Anterior cingulate cortex (tissue), 58 donors: ENCODE measurements around the gene TIGD1.
"Not testable (repeated sequence)": the region's sequence is repeated elsewhere in the genome, so short reads cannot be mapped to it uniquely, and the experiment has no call there.

ENCODE experiments used
- DNase-seq, 58 donors: peaks; one replicate each; lab custom pipeline; 2025; lab: John Stamatoyannopoulos, UW

The TIGD1 gene

DNA sequence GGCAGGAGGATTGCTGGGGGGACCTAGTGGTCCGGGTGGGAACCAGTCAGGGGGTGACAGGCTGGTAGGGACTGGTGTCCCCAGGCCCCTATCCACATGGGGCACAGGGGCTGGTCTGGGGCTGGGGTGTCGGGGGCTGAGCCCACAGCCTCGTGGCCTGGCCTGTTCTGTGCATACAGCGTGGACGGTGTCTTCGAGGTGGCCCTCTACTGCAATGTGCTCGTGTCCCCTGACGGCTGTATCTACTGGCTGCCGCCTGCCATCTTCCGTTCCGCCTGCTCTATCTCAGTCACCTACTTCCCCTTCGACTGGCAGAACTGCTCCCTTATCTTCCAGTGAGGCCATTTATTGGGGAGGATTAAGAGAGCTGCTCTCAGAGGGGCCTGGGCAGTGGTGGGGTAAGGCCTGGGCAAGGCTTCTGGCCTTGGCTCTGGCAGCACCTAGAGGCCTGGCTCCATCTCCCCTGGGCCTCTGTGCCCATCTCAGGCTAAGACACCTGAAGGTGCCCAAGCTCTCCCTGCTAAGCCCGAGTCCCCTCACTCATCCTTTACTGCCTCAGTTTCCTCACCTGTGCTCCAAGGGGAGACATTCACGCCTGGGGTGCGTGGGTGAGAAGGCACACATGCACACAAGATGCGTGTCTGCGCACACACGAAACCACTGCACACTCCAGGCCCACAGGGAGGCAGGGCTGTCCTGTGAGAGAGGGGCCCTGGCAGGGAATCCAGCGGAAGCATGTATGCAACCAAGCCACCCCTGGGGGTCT lies 9.0 kb downstream of the TIGD1 start:
- no peak for DNase-seq

DNA sequence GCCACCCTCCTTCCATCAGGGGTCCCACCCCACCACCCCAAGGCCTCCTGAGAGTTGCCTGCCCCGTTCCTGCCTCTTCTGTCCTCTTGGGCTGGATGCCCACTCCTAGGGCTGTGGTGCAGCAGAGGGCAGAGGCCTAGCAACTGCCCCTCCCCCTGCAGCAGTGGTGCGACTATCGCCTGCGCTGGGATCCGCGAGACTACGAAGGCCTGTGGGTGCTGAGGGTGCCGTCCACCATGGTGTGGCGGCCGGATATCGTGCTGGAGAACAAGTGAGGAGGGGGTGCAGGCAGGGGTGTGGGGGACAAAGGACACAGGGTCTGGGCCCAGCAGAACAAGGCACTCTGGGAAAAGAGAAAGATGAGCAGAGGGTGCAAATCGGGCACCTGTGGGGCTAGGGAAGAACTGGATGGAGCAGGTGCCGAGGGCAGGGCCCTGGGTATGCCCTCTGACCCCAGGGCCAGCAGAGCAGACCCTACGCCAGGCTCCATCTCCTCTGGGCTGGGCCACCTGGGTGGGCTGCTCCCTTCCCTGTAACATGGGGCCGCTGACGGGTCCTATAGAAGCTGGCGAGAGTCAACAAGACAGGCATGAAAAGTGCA lies 9.8 kb downstream of the TIGD1 start:
- DNase-seq: no peak

DNA sequence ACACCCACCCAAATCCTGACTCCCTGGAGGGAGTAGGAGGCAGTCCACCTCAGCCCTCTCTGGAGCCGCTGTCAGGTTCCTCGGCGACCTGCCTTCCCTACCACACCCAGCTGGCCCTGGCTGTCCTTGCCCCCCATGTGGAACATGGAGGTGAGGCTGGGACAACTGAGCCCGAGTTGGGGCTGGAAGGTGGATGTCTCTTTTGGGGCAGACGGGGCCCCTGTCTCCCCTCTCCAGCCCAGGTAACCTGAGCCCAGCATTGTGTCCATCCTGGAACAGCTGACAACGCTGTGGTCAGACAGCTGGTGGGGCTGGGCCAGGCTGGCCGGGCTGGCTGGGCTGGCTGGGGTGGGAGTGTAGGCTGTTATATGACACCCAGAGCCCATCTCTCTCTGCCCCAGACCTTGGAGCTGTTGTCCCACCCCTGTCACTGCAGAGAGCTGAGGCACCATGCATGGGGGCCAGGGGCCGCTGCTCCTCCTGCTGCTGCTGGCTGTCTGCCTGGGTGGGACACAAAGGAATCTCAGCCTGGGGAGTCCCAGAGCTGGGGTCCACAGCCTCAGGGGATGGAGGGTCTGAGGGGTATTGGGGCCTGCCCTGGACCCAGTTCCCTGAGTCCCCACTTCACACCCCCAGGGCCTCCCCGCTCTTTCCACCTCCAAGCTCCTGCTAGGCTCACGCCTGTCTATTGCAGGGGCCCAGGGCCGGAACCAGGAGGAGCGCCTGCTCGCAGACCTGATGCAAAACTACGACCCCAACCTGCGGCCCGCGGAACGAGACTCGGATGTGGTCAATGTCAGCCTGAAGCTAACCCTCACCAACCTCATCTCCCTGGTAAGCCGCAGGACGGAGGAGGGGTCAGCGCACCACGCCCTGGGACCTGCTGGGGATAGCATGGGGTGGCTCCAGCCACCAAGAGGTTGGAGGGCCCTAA lies 10.8 kb downstream of the TIGD1 start, which contains the start of gene CHRNG:
CHRNG (plus strand) TSS at position 395 of the 934 bp plus-strand sequence; CDS start at position 451, 56 bp downstream.
- no peak for DNase-seq

DNA sequence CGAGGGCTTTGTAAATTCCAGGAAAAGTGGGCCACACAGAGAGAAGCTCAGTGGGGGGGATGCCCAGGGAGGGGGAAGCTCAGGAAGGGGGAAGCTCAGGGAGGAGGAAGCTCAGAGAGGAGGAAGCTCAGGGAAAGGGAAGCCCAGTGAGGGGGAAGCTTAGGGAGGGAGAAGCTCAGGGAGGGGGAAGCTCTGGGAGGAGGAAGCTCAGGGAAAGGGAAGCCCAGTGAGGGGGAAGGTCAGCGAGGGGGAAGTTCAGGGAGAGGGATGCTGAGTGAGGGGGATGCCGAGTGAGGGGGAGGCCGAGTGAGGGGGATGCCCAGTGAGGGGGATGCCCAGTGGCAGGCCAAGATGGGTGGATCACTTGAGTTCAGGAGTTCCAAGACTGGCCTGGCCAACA lies 11.7 kb downstream of the TIGD1 start:
- DNase-seq: no peak

DNA sequence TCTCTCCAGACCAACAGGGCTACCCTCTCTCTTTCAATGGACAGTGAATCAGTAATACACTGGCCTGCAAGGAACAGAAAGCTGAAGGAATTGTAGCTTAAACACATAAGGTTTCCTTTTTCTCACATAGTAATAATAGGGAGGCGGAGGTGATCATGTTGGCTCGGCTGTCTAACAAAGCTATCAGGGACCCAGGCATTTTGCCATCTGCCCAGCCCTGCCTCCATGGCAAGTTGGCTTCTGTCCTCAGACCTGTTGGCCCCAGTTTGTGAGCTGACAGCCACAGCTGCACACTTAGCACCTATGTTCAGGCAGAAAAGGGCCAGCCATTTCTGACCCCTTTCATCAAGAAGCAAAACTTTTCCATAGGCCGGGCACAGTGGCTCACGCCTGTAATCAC lies 12.9 kb downstream of the TIGD1 start:
- no peak for DNase-seq

DNA sequence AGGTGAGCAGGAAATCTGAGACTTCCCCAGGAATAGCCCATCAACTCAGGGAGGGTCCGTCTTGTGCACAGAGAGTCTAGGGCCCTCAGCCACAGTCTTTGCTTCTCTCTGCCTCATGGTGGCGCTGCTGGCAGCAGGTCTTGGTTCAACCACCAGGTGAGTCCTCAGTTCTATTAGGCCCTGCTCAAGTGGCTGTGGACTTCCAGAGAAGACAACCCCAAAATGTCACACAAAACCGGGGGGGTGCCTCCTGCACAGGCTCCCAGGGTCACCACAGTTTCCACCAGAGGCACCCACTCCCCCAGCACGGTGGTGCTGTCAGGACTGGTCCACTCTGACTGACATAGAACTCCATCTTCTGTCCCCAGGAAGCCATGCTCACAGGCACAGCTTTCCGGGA lies 13.3 kb downstream of the TIGD1 start:
- no peak for DNase-seq

DNA sequence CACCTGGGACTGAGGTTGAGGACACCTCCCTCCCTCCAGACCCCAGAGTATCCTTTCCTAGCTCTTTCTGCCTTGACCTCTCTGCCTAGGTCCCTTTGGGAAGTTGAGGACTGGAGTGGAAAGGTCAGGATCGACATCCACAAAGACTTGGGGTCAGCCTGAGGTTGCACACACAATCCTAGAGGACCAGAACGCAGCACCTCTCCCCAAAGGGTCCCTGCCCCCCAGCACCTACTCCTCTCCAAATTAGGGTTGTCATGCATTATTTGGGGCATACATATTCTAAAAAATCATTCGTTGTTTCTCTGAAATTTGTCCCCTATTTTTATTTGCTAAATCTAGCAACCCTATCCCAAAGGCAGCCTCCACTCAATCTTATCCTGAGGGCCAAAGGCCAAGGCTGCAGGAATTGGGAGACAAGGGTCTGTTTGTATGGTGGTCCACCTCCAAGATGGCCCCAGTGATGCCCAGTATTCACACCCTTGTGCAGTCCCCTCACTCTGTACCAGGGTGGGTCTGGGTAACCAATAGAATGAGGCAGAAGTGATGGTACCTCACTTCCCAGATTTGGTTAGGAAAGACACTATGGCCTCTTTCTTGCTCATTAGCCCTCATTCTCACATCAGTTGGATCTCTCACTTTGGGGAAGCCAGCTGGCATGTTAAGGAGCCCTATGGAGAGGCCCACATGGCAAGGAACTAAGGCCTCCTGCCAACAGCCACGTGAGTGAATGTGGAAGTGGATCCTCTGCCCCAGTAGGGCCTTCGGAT lies 14.4 kb downstream of the TIGD1 start:
- no peak for DNase-seq

DNA sequence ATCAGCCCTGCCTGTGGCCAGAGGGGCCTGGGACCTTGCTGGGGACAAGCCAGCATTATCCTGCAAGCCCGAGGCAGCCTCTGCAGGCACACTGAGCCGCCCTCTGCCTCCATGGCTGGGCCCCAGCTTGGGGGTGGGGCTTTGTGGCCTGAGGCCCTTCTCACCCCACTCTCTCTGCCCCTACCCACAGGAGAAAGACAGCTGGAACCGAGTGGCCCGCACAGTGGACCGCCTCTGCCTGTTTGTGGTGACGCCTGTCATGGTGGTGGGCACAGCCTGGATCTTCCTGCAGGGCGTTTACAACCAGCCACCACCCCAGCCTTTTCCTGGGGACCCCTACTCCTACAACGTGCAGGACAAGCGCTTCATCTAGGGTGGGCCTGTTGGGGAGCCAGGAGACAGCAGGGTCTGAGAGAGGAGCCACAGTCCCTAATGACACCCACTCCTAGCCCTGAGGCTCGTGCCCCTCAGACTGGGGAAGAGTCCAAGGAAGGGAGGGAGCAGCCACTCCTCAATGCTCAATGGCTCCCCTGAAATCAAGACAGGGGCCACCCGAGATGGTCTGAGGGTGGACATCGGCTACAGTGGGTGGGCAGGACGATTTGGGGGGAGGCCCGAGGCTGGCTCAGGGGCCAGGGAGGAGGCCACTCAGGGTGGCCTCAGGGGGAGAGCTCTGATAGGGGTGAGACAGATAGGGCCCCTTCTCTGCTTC lies 15.3 kb downstream of the TIGD1 start:
- no peak for DNase-seq

DNA sequence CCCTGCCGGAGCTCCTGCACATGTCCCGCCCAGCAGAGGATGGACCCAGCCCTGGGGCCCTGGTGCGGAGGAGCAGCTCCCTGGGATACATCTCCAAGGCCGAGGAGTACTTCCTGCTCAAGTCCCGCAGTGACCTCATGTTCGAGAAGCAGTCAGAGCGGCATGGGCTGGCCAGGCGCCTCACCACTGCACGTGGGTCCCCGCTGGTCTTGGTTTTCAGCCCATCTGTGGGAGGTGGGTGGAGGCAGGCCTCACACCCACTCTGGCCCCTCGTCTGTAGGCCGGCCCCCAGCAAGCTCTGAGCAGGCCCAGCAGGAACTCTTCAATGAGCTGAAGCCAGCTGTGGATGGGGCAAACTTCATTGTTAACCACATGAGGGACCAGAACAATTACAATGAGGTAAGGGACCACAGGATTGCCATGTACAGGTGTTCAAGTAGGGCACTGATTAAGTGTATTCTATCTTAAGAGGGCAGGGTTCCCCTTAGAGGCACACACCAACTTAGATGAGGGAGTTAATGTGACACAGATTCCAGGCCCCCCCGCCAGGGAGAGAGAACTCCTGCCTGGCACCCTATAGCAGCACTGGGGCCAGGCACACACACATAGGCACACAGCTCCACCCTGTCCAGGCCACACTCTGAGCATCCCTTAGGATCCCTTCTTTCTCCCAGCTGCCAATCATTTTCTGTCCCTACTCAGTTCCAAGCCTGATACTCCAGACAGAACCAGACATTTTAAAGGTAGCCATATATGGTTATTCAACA lies 16.2 kb downstream of the TIGD1 start:
- no peak for DNase-seq

DNA sequence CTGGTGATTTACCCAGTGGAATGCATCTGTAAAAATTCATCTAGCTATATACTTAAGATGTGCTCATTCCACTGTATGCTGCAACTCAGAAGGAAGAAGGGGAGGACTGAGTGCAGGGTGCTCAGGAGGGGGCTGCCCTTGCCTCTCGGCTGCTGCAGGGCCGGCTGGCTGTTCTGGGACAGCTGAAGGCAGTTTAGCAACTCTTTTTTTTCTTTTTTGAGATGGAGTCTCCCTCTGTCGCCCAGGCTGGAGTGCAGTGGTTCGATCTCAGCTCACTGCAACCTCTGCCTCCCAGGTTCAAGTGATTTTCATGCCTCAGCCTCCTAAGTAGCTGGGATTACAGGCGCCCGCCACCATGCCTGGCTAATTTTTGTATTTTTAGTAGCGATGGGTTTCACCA lies 17.5 kb downstream of the TIGD1 start:
- not testable (repeated sequence) for DNase-seq

DNA sequence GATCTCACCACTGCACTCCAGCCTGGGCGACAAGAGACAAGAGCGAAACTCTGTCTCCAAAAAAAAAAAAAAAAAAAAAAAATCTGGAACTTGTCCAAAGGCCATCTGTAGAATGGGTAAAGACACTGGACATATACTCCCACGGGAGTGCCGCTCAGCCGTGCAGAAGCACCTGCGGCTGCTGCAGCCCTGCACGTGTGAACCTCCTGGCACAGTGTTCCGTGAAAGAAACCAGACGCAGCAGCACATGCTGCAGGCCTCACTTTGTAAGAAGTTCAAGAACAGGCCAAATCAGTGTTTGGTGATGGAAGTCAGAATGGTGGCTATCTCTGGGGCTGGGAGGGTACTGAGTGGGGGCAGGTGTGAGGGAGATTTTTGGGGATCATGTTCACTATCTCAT lies 17.9 kb downstream of the TIGD1 start:
- DNase-seq: no peak

DNA sequence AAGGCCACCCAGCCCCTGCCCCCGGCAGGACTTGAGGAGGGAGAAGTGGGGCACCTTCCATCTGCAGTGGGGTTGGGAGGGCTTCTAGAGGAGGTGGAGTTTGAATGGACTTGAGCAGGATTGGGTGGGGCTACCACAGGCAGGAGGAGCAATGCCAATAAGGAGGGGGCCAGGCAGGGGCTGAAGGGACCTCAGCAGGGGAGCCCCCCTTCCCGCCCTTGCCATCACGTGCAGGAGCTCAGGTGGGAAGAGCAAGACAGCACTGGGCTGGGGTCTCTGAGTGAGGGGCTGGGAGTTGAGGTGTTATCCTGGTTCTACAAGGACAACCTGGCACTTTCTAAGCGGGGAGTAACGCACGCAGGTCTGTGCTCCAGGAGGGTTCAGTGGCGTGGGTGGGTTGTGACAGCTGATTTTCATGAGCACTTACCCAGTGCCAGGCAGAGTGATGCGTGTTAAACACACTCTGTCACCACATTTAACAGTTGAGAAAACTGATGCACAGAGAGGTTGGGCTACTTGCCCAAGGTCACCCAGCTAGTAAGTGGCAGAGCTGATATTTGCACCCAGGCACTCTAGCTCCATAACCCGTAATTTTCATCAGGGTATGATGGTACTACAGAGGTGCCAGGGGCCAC lies 19.6 kb downstream of the TIGD1 start:
- no peak for DNase-seq

DNA sequence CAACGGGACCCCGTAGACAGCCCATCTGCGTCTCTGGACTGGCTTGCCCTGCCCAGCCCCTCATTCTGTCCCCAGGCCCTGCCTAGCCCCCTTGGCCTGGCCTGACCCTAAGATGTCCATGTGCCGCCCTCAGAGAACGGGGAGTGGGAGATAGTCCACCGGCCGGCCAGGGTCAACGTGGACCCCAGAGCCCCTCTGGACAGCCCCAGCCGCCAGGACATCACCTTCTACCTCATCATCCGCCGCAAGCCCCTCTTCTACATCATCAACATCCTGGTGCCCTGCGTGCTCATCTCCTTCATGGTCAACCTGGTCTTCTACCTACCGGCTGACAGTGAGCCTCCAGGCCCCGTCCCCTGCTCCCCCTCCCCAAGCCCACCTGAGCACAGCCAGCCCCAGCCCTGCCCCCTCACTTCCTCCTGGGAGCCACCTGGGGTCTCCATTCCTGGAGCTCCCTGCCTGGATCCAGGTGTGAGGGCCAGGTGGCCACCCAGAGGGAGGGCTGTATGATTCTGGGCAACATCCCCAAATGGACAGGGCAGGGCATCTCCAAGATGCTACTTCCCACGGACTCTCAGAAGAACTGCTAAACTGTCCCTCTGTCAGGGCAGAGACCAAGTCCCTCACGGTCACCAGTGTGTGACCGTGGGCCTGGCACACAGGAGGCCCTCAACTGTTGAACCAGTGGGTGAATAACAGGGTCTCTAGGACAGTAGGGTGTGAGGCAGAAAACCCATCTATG lies 20.4 kb downstream of the TIGD1 start:
- DNase-seq: no peak

DNA sequence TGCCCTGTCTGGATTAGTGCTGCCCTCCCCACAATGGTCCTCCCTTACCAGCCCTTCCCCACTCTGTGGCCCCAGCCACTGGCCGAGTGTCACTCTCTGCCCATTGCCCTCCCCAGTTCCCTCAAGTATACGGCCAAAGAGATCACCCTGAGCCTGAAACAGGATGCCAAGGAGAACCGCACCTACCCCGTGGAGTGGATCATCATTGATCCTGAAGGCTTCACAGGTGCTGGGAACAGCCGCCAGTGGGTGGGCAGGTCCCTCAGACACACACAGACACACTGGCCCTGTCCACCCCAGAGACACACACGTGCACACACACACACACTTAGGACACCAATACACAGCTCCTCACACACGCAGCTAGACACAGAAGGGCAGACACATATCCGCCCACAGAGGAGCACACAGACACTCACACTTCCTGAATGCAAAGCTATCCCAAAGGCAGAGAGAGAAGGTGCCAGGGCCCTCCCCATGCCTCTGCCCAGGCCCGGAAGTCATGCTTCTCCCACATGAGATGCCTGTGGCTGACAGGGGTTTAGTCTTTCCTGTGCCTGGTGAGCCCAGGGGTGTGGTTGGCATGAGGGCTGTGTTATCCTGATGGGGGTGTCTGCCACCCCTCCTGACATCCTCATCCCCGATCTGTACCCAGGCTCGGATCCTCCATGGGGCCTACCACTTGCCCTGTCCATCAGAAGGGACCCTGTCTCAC lies 21.5 kb downstream of the TIGD1 start:
- no peak for DNase-seq

DNA sequence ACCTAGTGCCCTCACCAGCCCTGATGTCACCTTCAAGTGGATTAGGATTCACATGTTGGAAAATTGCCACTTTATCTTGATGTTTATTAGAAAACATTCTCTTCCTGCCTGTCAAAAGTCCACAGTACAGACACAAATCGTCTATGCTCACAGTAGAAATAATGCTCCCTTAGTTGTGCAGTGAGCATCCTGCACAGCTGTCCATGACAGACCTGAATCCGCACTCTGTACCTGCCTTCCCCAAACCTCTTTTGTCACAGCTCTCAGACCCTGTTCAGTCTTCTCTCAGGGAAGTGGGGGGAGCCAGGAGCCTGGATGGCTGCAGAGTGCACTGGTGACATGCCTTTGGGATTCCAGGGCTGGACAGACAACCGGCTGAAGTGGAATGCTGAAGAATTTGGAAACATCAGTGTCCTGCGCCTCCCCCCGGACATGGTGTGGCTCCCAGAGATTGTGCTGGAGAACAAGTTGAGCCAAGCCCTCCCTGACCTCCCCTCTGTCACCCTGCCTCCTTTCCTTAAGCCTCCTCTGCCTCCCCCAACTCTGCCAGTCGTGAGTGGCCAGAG lies 22.4 kb downstream of the TIGD1 start:
- no peak for DNase-seq

DNA sequence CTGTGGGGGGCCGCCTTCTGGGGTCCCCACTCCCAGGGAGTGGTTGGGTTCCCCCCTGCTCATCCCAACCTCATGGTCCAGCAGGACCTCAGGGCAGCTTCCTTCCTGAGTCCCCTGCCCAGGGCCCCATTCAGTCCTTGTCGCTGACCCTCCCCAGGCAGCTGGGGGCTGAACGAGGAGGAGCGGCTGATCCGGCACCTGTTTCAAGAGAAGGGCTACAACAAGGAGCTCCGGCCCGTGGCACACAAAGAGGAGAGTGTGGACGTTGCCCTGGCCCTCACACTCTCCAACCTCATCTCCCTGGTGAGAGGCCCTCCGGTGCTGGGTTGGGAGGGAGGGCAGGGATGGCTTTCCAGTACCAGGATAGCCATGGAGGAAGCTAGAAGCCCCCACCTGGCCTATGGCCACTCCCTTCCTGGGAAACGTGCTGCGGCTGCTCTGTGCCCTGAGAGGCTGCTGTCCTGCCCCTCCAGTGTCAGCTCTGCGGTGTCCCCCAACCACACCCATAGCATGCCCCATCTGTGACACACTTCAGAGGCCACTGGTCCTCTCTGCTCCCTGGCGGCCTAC lies 23.9 kb downstream of the TIGD1 start:
- DNase-seq: no peak
